ENCODE measurements around the gene AP2M1.
A peak's percentile ranks its signal among the peaks of the same experiment; 100 is the strongest.

- TF ChIP-seq, protein P1, sequence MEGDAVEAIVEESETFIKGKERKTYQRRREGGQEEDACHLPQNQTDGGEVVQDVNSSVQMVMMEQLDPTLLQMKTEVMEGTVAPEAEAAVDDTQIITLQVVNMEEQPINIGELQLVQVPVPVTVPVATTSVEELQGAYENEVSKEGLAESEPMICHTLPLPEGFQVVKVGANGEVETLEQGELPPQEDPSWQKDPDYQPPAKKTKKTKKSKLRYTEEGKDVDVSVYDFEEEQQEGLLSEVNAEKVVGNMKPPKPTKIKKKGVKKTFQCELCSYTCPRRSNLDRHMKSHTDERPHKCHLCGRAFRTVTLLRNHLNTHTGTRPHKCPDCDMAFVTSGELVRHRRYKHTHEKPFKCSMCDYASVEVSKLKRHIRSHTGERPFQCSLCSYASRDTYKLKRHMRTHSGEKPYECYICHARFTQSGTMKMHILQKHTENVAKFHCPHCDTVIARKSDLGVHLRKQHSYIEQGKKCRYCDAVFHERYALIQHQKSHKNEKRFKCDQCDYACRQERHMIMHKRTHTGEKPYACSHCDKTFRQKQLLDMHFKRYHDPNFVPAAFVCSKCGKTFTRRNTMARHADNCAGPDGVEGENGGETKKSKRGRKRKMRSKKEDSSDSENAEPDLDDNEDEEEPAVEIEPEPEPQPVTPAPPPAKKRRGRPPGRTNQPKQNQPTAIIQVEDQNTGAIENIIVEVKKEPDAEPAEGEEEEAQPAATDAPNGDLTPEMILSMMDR (optimal IDR thresholded peaks at IDR 0.05 in 1 of 3, IDR thresholded peaks at IDR 0.05 in 1 of 3, conservative IDR thresholded peaks at IDR 0.05 in 1 of 3; ENCODE audit: extremely low read depth in 1 of 3, insufficient read depth in 2 of 3, low read length in 3 of 3): peak in 2 of 3 experiments; percentile 38 to 49
- no peak for TF ChIP-seq EZH2 (IDR thresholded peaks at IDR 0.05; ENCODE audit: low read length)
These were observed 39.3 kb upstream of the AP2M1 start, which contains the start of gene EIF2B5 for GRCh38 chr3:184135149-184135910.
